Smooth muscle cell (in vitro differentiated cells): ENCODE results near the gene VIPR2. TPM values are rescaled to one million over a fixed set of nuclear protein-coding genes. Genes with fewer than 3 reads are reported as not detected.
A peak's percentile ranks its signal among the peaks of the same experiment; 100 is the strongest.

Experiments
- DNase-seq: peaks from one replicate; lab custom pipeline; 2025; ENCODE audit not compliant: unreplicated experiment; lab: John Stamatoyannopoulos, UW
- H2AFZ ChIP-seq: fragments of 200-600 bp; sonication (generic); 2 replicates; pipeline ENCODE4 v1.6.0; 2016; ENCODE audit warnings: antibody characterized with exemption, low read depth, mild to moderate bottlenecking
- H3F3A ChIP-seq: fragments of 200-600 bp; sonication (generic); 2 replicates; pipeline ENCODE4 v1.6.0; 2017; ENCODE audit warnings: antibody characterized with exemption, low read depth
- H3K27ac ChIP-seq: fragments of 200-600 bp; sonication (generic); 2 replicates; pipeline ENCODE4 v1.5.1; 2016; ENCODE audit warnings: low read depth, mild to moderate bottlenecking
- H3K27me3 ChIP-seq: fragments of 200-600 bp; sonication (generic); 2 replicates; pipeline ENCODE4 v1.6.1; 2016; ENCODE audit warnings: low read depth, mild to moderate bottlenecking
- H3K36me3 ChIP-seq: fragments of 200-600 bp; sonication (generic); 2 replicates; pipeline ENCODE4 v1.5.1; 2016; ENCODE audit warnings: low read depth
- H3K4me1 ChIP-seq: fragments of 200-600 bp; sonication (generic); 2 replicates; pipeline ENCODE4 v1.5.1; 2016; ENCODE audit warnings: low read depth
- H3K4me2 ChIP-seq: fragments of 200-600 bp; sonication (generic); 2 replicates; pipeline ENCODE4 v1.6.0; 2016; ENCODE audit warnings: mild to moderate bottlenecking
- H3K4me3 ChIP-seq: fragments of 200-600 bp; sonication (generic); 2 replicates; pipeline ENCODE4 v1.5.1; 2016; ENCODE audit warnings: mild to moderate bottlenecking
- H3K79me2 ChIP-seq: fragments of 200-600 bp; sonication (generic); 2 replicates; pipeline ENCODE4 v1.6.0; 2016; ENCODE audit warnings: low read depth, mild to moderate bottlenecking
- H3K9ac ChIP-seq: fragments of 200-600 bp; sonication (generic); 2 replicates; pipeline ENCODE4 v1.6.0; 2016; ENCODE audit warnings: low read depth
- H3K9me3 ChIP-seq: fragments of 200-600 bp; sonication (generic); replicated peaks from 2 replicates; pipeline ENCODE4 v1.5.1; 2016; ENCODE audit warnings: low read depth
- H4K20me1 ChIP-seq: fragments of 200-600 bp; sonication (generic); 2 replicates; pipeline ENCODE4 v1.6.0; 2016; ENCODE audit warnings: low read depth
- WGBS: methylation state at CpG from one replicate; pipeline ENCODE4 v1.1.7; 2016; ENCODE audit warnings: low lambda C conversion rate; 5-methylcytosine and 5-hydroxymethylcytosine counted together
- polyA plus RNA-seq: library from polyadenylated mRNA; unstranded; fragments of >200 nt; fragmentation: Nextera tagmentation; extraction: Ambion mirVana; gene quantifications from 2 replicates; pipeline ENCODE4 v1.2.1, GENCODE V29; 2016
- total RNA-seq: library from RNA; depleted of rRNA; stranded (reverse); fragments of >200 nt; gene quantifications from 2 replicates; pipeline ENCODE4 v1.2.3, GENCODE V29; 2014
- TF ChIP-seq, protein P1 (sequence below): fragments of 200-600 bp; sonication (generic); IDR thresholded peaks from 2 replicates; pipeline ENCODE4 v1.5.1; 2017; ENCODE audit warnings: borderline replicate concordance, mild to moderate bottlenecking, antibody characterized with exemption; ENCODE audit not compliant: insufficient read depth, poor library complexity, severe bottlenecking

Gene VIPR2
- total RNA-seq (not detected in 2 replicates), polyA plus RNA-seq (not detected in 2 replicates)

DNA sequence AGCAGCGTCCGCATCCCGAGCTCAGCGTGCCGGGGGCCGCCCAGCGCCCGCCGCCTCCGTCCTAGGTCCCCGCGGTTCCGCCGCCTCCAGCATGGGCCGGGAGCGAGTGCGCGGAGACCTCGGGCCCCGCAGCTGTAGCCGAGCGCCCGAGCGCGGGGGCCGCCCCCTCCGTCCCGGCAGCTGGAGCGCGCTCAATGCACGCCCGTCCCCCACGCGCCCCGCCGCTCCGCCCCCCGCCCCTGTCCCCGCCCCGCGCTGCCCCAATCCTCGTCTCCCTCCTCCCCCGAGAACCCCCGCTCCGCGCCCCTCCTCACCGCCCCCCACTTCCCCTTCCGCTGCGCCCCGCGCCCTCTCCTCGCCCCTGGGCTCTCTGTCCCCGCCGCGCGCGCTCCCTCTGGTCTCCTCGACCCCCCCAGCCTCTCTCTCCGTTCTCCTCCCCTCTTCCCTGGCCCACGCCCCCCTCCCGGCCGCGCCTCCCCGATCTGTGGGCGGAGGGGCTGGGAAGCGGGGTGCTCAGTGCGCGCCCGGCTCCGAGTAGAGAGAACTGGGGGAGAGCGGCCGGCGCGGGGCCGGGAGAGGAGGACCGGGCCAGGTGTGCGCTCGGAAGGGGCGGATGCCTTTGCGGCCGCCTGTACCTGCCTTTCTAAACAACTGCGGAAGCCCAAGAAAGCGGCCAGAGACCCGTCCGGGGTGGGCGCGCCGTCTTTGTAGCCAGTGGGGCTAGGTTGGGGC, at the start of gene VIPR2:
Gene VIPR2, minus strand, starts transcription at position 110 of the 732 bp plus-strand sequence. Its CDS starts 96 bp downstream, at position 14.
- Histone ChIP-seq H3K4me3 (peak within 1 kb of the TSS; percentile 56), H3K36me3 (no peaks in the 10 kb centered on the region), H3K9ac (no peak within 1 kb of the TSS), H3K4me2 (peak within 1 kb of the TSS; percentile 91), H3K27me3 (peaks cover 59% of the 10 kb centered on the region), H2AFZ (peak within 1 kb of the TSS; percentile 18), H3K27ac (no peak within 1 kb of the TSS), H3F3A (no peaks in the 10 kb centered on the region), H3K4me1 (peaks cover 26% of the 10 kb centered on the region), H3K79me2 (no peaks in the 10 kb centered on the region), H3K9me3 (no peaks in the 10 kb centered on the region), H4K20me1 (no peaks in the 10 kb centered on the region)
- TF ChIP-seq, protein P1, sequence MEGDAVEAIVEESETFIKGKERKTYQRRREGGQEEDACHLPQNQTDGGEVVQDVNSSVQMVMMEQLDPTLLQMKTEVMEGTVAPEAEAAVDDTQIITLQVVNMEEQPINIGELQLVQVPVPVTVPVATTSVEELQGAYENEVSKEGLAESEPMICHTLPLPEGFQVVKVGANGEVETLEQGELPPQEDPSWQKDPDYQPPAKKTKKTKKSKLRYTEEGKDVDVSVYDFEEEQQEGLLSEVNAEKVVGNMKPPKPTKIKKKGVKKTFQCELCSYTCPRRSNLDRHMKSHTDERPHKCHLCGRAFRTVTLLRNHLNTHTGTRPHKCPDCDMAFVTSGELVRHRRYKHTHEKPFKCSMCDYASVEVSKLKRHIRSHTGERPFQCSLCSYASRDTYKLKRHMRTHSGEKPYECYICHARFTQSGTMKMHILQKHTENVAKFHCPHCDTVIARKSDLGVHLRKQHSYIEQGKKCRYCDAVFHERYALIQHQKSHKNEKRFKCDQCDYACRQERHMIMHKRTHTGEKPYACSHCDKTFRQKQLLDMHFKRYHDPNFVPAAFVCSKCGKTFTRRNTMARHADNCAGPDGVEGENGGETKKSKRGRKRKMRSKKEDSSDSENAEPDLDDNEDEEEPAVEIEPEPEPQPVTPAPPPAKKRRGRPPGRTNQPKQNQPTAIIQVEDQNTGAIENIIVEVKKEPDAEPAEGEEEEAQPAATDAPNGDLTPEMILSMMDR = no peak
- under 1% methylated on average over 27 of the region's 88 CpGs for WGBS
- DNase-seq = no peak

DNA sequence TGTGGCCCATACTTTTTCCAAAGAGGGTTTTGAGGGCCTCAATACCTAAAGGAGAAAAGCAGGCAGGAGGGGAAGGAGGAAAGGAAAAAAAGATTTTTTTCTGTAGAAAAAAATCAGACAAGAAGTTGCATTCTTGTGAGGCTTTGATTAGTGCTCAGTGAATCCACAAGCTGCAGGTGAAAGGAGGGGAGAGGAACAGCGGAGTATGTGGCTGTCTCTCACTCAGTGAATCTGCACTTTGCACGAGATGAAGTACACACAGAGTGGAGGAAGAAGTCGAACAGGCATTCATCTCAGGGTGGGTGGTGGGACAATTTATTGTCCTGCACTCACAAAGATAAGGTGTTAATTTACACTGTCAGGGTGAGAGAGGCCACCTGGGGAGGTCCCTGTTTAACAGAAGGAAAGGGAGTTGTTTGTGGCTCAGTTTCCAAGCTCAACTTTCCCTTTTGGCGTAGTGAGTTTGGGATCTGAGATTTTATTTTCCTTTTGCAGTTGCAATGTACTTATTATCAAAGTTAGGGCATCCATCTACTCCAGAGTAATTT, 49.0 kb upstream of the VIPR2 start:
- Histone ChIP-seq H3K4me1 (peaks cover 3% of the 10 kb centered on the region), H3K4me2 (no peak overlapping the region), H3K4me3 (no peak overlapping the region), H3K27me3 (no peaks in the 10 kb centered on the region), H3K9me3 (no peaks in the 10 kb centered on the region), H3K27ac (no peak overlapping the region), H3K36me3 (no peaks in the 10 kb centered on the region), H3K79me2 (no peaks in the 10 kb centered on the region), H2AFZ (no peak overlapping the region), H3F3A (no peaks in the 10 kb centered on the region), H4K20me1 (no peaks in the 10 kb centered on the region), H3K9ac (no peak overlapping the region)
- TF ChIP-seq, protein P1 = no peak
- WGBS = 54% methylated on average over 4 of the region's 4 CpGs
- DNase-seq = no peak

DNA sequence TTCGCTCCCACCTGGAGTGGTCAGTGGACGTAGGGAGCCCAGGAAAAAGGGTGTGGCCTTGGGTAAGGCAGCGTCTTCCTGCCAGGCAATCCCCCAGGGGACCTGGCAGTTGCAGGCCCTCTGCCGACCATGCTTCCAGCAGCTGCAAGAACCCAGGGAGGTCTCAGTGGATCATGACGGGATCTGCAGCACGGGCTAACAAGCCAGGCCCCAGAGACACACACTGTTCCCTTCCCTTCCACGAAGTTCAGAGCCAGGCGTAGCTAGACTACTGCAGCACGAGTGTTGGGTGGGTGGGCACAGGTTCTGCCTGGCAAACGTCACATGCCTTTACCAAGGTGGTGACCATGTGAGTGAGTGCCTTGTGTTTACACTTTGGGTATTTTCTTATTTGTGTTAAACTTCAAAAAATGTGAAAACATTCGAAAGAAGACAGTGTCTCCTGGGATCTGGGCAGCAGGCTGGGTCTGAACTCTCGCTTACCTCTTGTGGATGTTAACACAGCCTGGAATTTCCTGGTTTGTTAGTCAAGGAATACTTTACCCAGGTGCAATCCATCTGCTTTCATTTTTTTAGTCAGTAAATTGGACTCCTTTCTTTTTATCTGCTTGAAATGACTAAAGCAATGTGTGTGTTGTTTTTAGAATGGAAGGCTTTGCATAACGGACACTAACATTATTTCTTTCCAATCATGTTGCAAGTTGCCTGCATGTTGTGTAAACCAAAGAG, 48.2 kb upstream of the VIPR2 start:
- H3K79me2 ChIP-seq = no peaks in the 10 kb centered on the region
- no peak overlapping the region for H3K4me2 ChIP-seq
- H3K9me3 ChIP-seq = no peaks in the 10 kb centered on the region
- no peaks in the 10 kb centered on the region for H4K20me1 ChIP-seq
- H3K36me3 ChIP-seq = no peaks in the 10 kb centered on the region
- no peak overlapping the region for H3K4me3 ChIP-seq
- H3K27me3 ChIP-seq = no peaks in the 10 kb centered on the region
- H3K9ac ChIP-seq = no peak overlapping the region
- WGBS = 75% methylated on average over 13 of the region's 13 CpGs
- DNase-seq = no peak
- H2AFZ ChIP-seq = no peak overlapping the region
- TF ChIP-seq, protein P1 = no peak
- H3F3A ChIP-seq = no peaks in the 10 kb centered on the region
- peaks cover 3% of the 10 kb centered on the region for H3K4me1 ChIP-seq
- no peak overlapping the region for H3K27ac ChIP-seq
